Fibroblast of pulmonary artery (primary cell): ENCODE measurements around the gene DDX39A.
"Not testable (repeated sequence)": the region's sequence is repeated elsewhere in the genome, so short reads cannot be mapped to it uniquely, and the experiment has no call there.

Experiments
- DNase-seq: peaks from one replicate; pipeline ENCODE4 v3.0.0-alpha.2; 2010; ENCODE audit warnings: low read depth
- H3K4me3 ChIP-seq: replicated peaks from 2 replicates; pipeline ENCODE4 v1.5.1; 2011; ENCODE audit warnings: low read depth, mild to moderate bottlenecking, control low read depth, low read length, moderate library complexity
- TF ChIP-seq, protein P1 (sequence below): IDR thresholded peaks from 2 replicates; pipeline ENCODE4 v1.5.1; 2011; ENCODE audit warnings: mild to moderate bottlenecking, control low read depth, low read length, inconsistent platforms; ENCODE audit errors: missing control alignments

The DDX39A gene

DNA sequence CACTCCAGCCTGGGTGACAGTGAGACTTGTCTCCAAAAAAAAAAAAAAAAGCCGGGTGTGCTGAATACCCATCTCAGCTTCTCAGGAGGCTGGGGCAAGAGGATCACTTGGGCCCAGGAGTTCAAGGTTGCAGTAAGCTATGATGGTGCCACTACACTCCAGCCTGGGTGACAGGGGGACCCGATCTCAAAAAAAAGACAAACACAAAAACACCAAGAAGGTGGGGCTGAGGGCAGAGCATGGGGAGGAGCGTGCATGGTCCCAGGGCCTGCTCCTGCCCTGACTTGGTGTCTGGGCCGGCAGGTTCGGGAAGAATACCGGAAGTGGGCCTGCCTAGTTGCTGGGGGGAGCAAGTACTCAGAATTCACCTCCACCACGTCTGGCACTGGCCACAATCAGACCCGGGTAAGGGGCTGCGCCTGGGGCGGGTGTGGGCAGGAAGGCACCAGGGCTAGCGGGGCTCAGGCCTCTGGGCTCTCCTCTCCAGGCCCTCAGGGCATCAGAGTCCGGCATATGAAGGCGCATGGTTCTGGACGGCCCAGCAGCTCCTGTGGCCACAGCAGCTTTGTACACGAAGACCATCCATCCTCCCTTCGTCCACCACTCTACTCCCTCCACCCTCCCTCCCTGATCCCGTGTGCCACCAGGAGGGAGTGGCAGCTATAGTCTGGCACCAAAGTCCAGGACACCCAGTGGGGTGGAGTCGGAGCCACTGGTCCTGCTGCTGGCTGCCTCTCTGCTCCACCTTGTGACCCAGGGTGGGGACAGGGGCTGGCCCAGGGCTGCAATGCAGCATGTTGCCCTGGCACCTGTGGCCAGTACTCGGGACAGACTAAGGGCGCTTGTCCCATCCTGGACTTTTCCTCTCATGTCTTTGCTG lies 11.3 kb downstream of the DDX39A start:
- TF ChIP-seq, protein P1, sequence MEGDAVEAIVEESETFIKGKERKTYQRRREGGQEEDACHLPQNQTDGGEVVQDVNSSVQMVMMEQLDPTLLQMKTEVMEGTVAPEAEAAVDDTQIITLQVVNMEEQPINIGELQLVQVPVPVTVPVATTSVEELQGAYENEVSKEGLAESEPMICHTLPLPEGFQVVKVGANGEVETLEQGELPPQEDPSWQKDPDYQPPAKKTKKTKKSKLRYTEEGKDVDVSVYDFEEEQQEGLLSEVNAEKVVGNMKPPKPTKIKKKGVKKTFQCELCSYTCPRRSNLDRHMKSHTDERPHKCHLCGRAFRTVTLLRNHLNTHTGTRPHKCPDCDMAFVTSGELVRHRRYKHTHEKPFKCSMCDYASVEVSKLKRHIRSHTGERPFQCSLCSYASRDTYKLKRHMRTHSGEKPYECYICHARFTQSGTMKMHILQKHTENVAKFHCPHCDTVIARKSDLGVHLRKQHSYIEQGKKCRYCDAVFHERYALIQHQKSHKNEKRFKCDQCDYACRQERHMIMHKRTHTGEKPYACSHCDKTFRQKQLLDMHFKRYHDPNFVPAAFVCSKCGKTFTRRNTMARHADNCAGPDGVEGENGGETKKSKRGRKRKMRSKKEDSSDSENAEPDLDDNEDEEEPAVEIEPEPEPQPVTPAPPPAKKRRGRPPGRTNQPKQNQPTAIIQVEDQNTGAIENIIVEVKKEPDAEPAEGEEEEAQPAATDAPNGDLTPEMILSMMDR = no peak
- H3K4me3 ChIP-seq = no peak overlapping the region
- no peak for DNase-seq

DNA sequence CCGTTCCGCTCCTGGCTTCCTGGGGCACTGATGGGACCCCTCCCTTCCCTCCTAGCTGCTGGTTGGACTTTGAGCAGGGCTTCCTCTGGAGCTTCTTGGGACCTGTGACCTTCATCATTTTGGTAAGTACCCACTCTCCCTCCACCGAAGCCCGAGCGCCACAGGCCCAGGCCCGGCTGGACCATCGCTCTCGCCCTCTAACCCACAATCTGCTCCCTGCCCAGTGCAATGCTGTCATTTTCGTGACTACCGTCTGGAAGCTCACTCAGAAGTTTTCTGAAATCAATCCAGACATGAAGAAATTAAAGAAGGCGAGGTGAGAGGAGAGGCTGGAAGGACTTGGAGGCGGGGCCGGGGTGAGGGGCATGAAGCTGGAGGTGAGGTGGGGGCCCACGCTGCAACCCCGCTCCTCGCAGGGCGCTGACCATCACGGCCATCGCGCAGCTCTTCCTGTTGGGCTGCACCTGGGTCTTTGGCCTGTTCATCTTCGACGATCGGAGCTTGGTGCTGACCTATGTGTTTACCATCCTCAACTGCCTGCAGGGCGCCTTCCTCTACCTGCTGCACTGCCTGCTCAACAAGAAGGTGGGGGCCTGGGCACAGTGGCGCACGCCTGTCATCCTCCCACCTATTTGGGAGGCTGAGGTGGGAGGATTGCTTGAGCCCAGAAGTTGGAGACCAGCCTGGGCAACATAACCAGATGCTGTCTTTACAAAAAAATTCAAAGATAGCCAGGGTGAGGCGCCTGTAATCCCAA lies 12.3 kb downstream of the DDX39A start:
- TF ChIP-seq, protein P1 = no peak
- no peak overlapping the region for H3K4me3 ChIP-seq
- DNase-seq = no peak

DNA sequence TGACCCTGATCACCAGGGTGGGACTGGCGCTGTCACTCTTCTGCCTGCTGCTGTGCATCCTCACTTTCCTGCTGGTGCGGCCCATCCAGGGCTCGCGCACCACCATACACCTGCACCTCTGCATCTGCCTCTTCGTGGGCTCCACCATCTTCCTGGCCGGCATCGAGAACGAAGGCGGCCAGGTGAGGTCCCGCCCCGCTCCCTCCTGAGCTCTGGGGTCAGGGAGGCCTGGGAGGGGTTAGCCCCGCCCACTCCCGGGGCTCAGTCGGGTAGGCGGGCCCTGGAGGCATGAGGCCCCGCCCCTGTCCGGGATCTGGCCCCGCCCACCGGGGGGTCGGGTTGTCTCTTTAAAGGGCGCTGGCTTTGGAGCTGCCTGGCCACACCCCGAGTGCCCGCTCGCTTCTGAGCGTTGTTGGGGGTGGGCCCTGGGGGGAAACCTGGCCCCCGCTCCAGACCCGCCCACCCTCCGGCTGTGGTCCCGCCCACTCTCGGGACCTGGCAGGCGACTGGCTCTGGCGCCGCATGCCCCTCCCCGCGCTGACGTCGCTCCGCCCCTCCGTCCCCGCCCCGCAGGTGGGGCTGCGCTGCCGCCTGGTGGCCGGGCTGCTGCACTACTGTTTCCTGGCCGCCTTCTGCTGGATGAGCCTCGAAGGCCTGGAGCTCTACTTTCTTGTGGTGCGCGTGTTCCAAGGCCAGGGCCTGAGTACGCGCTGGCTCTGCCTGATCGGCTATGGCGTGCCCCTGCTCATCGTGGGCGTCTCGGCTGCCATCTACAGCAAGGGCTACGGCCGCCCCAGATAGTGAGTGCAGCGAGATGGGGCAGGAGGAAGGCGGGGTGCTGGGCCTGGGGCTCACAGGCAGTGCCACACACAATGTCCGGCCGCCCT lies 13.1 kb downstream of the DDX39A start:
- no peak overlapping the region for H3K4me3 ChIP-seq
- DNase-seq = peak; percentile 89
- TF ChIP-seq, protein P1 = peak; percentile 55

GRCh38 chr19:14405380-14405757 lies 13.8 kb downstream of the DDX39A start:
- TF ChIP-seq, protein P1 = no peak
- no peak for DNase-seq
- H3K4me3 ChIP-seq = no peak overlapping the region

GRCh38 chr19:14404312-14404711 lies 14.8 kb downstream of the DDX39A start:
- DNase-seq = no peak
- TF ChIP-seq, protein P1 = no peak
- H3K4me3 ChIP-seq = no peak overlapping the region

- DNase-seq, H3K4me3 ChIP-seq: not testable (repeated sequence)
These were observed 15.8 kb downstream of the DDX39A start for GRCh38 chr19:14403145-14403930.
